Liver (tissue), 9 donors: ENCODE data around the gene EMID1. TPM values are rescaled to one million over a fixed set of nuclear protein-coding genes. Genes with fewer than 3 reads are reported as not detected.

Experiments
- DNase-seq: peaks from one replicate; pipeline ENCODE4 v3.0.0-alpha.2; 2017; ENCODE audit warnings: low spot score
- H3K27ac ChIP-seq, 2 donors: one replicate each; pipeline ENCODE4 v1.7.0; 2013; ENCODE audit warnings: inconsistent platforms in 2 of 2, low read length in 2 of 2, control low read depth in 1 of 2, low read depth in 1 of 2, mild to moderate bottlenecking in 1 of 2
- H3K27me3 ChIP-seq, 4 donors: one replicate each; pipeline versions ENCODE4 v1.6.1 to v1.7.0; 2013; ENCODE audit warnings: low read length in 3 of 4, inconsistent platforms in 1 of 4, mild to moderate bottlenecking in 1 of 4, moderate library complexity in 1 of 4; ENCODE audit not compliant: control insufficient read depth in 4 of 4, insufficient read depth in 4 of 4
- H3K36me3 ChIP-seq, 4 donors: one replicate each; pipeline versions ENCODE4 v1.6.1 to v1.7.0; 2013; ENCODE audit warnings: low read length in 3 of 4, mild to moderate bottlenecking in 3 of 4, low read depth in 1 of 4, moderate library complexity in 1 of 4; ENCODE audit not compliant: control insufficient read depth in 4 of 4, insufficient read depth in 3 of 4
- H3K4me1 ChIP-seq, 4 donors: one replicate each; pipeline versions ENCODE4 v1.6.1 to v1.7.0; 2013; ENCODE audit warnings: low read length in 3 of 4, mild to moderate bottlenecking in 3 of 4, moderate library complexity in 1 of 4; ENCODE audit not compliant: control insufficient read depth in 4 of 4, insufficient read depth in 4 of 4
- H3K4me3 ChIP-seq, 3 donors: one replicate each; pipeline versions ENCODE4 v1.6.1 to v1.7.0; 2013; ENCODE audit warnings: low read length in 3 of 3, control low read depth in 1 of 3, low read depth in 1 of 3, mild to moderate bottlenecking in 1 of 3
- H3K9ac ChIP-seq, 2 donors: one replicate each; pipeline ENCODE4 v1.7.0; 2013; ENCODE audit warnings: low read length in 2 of 2, mild to moderate bottlenecking in 2 of 2, moderate library complexity in 2 of 2, control low read depth in 1 of 2, low read depth in 1 of 2
- H3K9me3 ChIP-seq, 4 donors: one replicate each; pipeline versions ENCODE4 v1.6.1 to v1.7.0; 2013; ENCODE audit warnings: low read length in 3 of 4; ENCODE audit not compliant: control insufficient read depth in 4 of 4
- FOXA1 ChIP-seq: IDR thresholded peaks from 2 replicates; pipeline ENCODE4 v1.6.1; 2016; ENCODE audit warnings: antibody characterized with exemption
- FOXA2 ChIP-seq: IDR thresholded peaks from 2 replicates; pipeline ENCODE4 v1.6.1; 2016; ENCODE audit warnings: antibody characterized with exemption
- GABPA ChIP-seq, 2 donors: IDR thresholded peaks in 1 of 2; conservative IDR thresholded peaks in 1 of 2; 2 replicates each; pipeline ENCODE4 v1.6.1; 2016; ENCODE audit warnings: antibody characterized with exemption in 2 of 2, mild to moderate bottlenecking in 1 of 2, moderate library complexity in 1 of 2
- HNF4A ChIP-seq, 2 donors: conservative IDR thresholded peaks; 2 replicates each; pipeline ENCODE4 v1.6.1; 2016; ENCODE audit warnings: antibody characterized with exemption in 2 of 2, mild to moderate bottlenecking in 2 of 2
- HNF4G ChIP-seq: IDR thresholded peaks from 2 replicates; pipeline ENCODE4 v1.6.1; 2016; ENCODE audit warnings: antibody characterized with exemption
- JUND ChIP-seq, 2 donors: IDR thresholded peaks; 2 replicates each; pipeline ENCODE4 v1.6.1; 2016; ENCODE audit warnings: antibody characterized with exemption in 2 of 2
- NR2F2 ChIP-seq: IDR thresholded peaks from 2 replicates; pipeline ENCODE4 v1.6.1; 2016; ENCODE audit warnings: antibody characterized with exemption
- REST ChIP-seq: IDR thresholded peaks from 2 replicates; pipeline ENCODE4 v1.6.1; 2016; ENCODE audit warnings: antibody characterized with exemption, mild to moderate bottlenecking
- RXRA ChIP-seq, 2 donors: IDR thresholded peaks; 2 replicates each; pipeline ENCODE4 v1.6.1; 2017 to 2018; ENCODE audit warnings: antibody characterized with exemption in 2 of 2, mild to moderate bottlenecking in 1 of 2
- SP1 ChIP-seq: IDR thresholded peaks from 2 replicates; pipeline ENCODE4 v1.6.1; 2018; ENCODE audit warnings: antibody characterized with exemption, mild to moderate bottlenecking
- TAF1 ChIP-seq: conservative IDR thresholded peaks from 2 replicates; pipeline ENCODE4 v1.6.1; 2016; ENCODE audit warnings: antibody characterized with exemption, mild to moderate bottlenecking
- YY1 ChIP-seq: IDR thresholded peaks from 2 replicates; pipeline ENCODE4 v1.6.1; 2016; ENCODE audit warnings: antibody characterized with exemption, mild to moderate bottlenecking
- WGBS: extraction: QIAGEN DNeasy Blood & Tissue Kit; methylation state at CpG from one replicate; pipeline ENCODE4 v1.1.7; 2013; 5-methylcytosine and 5-hydroxymethylcytosine counted together
- polyA plus RNA-seq, 2 donors: library from polyadenylated mRNA; stranded (reverse) in 1 of 2; unstranded in 1 of 2; fragments of 200-250 nt in 1 of 2; fragments of >200 nt in 1 of 2; fragmentation: Nextera tagmentation in 1 of 2; extraction: Ambion mirVana in 1 of 2; gene quantifications; one replicate each; pipeline versions ENCODE4 v1.2.1 to v1.2.3, GENCODE V29; 2013 to 2015
- total RNA-seq, 2 donors: library from RNA; depleted of rRNA; stranded (reverse); fragments of >200 nt; gene quantifications; one replicate each; pipeline ENCODE4 v1.2.3, GENCODE V29; 2014
- TF ChIP-seq, protein P1 (sequence below): IDR thresholded peaks from 2 replicates; pipeline ENCODE4 v1.6.1; 2016; ENCODE audit warnings: antibody characterized with exemption
- TF ChIP-seq, protein P2 (sequence below): IDR thresholded peaks from 2 replicates; pipeline ENCODE4 v1.6.1; 2016; ENCODE audit warnings: antibody characterized with exemption
- donor health status: healthy.
- donor health status: healthy.
- donor health status: healthy.
- donor health status: healthy.
- donor health status: healthy.

Gene EMID1
- total and polyA plus RNA-seq, 4 donors: 0.89 to 8.9 (median 2.1) TPM

DNA sequence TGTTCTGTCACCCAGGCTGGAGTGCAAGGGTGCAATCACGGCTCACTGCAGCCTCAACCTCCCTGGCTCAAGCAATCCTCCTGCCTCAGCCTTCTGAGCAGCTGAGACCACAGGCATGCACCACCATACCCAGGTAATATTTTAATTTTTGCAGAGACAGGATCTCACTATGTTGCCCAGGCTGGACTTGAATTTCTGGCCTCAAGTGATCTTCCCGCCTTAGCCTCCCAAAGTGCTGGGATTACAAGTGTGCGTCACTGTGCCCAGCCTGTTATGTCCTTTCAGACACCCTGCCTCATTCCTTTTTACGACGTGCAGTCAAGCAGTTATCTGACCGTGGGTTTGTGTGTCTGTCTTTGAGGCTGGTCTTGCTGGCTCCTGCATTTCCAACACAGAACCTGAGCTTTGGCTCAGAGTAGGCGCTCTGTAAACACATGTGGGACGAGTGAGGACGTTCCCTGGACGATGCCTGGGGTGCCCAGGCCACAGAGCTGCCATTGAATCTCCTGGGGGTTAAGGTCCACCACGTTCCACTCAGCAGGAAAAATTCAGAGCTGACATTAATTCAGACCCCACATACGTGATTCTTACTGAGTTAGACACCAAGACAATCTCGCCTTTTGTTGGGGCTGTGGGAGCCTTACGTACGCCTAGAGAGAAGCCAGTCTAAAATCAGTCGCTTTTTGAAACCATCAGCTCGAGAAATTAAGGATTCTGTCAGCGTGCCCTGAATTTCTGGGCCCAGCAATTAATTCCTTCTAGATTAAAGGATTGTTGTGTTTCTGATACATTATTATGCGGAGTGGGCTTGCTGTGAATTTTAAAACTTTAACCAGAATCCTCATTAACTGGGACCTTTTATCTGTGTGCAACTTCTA is 21.5 kb upstream of the EMID1 start (continued):
- no peak for TF ChIP-seq REST
- TF ChIP-seq NR2F2: no peak

GRCh38 chr22:29184849-29185490 is 20.7 kb upstream of the EMID1 start:
- no peaks in the 10 kb centered on the region for H3K36me3 ChIP-seq
- H3K9me3 ChIP-seq: no peaks in the 10 kb centered on the region
- no peak overlapping the region for H3K4me3 ChIP-seq
- 94% methylated on average over 12 of the region's 12 CpGs for WGBS
- H3K9ac ChIP-seq: no peak overlapping the region
- H3K4me1 ChIP-seq: no peaks in the 10 kb centered on the region
- no peak for DNase-seq
- no peaks in the 10 kb centered on the region for H3K27me3 ChIP-seq
- TF ChIP-seq FOXA2 (no peak), TAF1 (no peak), SP1 (no peak), REST (no peak), NR2F2 (no peak), HNF4A (conservative IDR thresholded peaks at IDR 0.05) (no peak)
- TF ChIP-seq, protein P1, sequence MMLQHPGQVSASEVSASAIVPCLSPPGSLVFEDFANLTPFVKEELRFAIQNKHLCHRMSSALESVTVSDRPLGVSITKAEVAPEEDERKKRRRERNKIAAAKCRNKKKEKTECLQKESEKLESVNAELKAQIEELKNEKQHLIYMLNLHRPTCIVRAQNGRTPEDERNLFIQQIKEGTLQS: no peak
- no peak overlapping the region for H3K27ac ChIP-seq

DNA sequence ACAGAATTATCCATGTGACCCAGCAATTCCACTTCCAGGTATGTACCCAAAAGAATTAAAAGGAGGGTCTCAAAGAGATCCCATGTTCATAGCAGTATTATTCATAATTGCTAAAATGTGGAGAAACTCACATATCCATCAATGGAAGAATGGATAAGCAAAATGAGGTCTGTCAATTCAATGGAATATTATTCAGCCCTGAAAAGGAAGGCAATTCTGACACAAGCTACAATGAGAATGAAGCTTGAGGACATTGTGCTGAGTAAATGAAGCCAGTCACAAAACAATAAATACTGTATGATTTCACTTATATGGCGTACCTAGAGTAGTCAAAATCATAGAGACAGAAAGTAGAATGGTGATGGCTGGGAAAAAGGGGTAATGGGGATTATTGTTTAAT is 19.4 kb upstream of the EMID1 start:
- Histone ChIP-seq H3K4me1 (no peaks in the 10 kb centered on the region), H3K9me3 (no peaks in the 10 kb centered on the region), H3K27ac (no peak overlapping the region), H3K36me3 (no peaks in the 10 kb centered on the region), H3K9ac (no peak overlapping the region), H3K27me3 (no peaks in the 10 kb centered on the region), H3K4me3 (no peak overlapping the region)
- WGBS: 95% methylated on average over 1 of the region's 1 CpG
- DNase-seq: no peak
- TF ChIP-seq, protein P2, sequence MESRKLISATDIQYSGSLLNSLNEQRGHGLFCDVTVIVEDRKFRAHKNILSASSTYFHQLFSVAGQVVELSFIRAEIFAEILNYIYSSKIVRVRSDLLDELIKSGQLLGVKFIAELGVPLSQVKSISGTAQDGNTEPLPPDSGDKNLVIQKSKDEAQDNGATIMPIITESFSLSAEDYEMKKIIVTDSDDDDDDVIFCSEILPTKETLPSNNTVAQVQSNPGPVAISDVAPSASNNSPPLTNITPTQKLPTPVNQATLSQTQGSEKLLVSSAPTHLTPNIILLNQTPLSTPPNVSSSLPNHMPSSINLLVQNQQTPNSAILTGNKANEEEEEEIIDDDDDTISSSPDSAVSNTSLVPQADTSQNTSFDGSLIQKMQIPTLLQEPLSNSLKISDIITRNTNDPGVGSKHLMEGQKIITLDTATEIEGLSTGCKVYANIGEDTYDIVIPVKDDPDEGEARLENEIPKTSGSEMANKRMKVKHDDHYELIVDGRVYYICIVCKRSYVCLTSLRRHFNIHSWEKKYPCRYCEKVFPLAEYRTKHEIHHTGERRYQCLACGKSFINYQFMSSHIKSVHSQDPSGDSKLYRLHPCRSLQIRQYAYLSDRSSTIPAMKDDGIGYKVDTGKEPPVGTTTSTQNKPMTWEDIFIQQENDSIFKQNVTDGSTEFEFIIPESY: no peak
- no peak for TF ChIP-seq FOXA1
- TF ChIP-seq NR2F2: no peak
- TF ChIP-seq JUND (IDR thresholded peaks at IDR 0.05): no peak
- TF ChIP-seq SP1: no peak
- no peak for TF ChIP-seq FOXA2
- TF ChIP-seq REST: no peak
- no peak for TF ChIP-seq RXRA (IDR thresholded peaks at IDR 0.05)
- TF ChIP-seq TAF1: no peak
- TF ChIP-seq, protein P1: no peak
- TF ChIP-seq GABPA (IDR thresholded peaks at IDR 0.05 in 1 of 2, conservative IDR thresholded peaks at IDR 0.05 in 1 of 2): no peak
- no peak for TF ChIP-seq HNF4G
- no peak for TF ChIP-seq YY1
